Dendritic cell treated with granulocyte-macrophage colony-stimulating factor and Interleukin-4, amounts not matched to agents 40 ng/mL and 50 ng/mL, for 4 days (primary cell): ENCODE measurements around the gene TSFM.

Experiments used
- H3K27ac Mint-ChIP-seq: one replicate; pipeline ENCODE4 v1.8.0; 2022; ENCODE audit warnings: mild to moderate bottlenecking, mixed read lengths
- H3K27me3 Mint-ChIP-seq: one replicate; pipeline ENCODE4 v1.8.0; 2022; ENCODE audit warnings: mild to moderate bottlenecking, mixed read lengths
- H3K36me3 Mint-ChIP-seq: one replicate; pipeline ENCODE4 v1.8.0; 2022; ENCODE audit warnings: low read depth, mixed read lengths
- H3K4me1 Mint-ChIP-seq: one replicate; pipeline ENCODE4 v1.8.0; 2022; ENCODE audit warnings: low read depth, mixed read lengths
- H3K4me3 Mint-ChIP-seq: one replicate; pipeline ENCODE4 v1.8.0; 2022; ENCODE audit warnings: mild to moderate bottlenecking, moderate library complexity, mixed read lengths
- H3K9me3 Mint-ChIP-seq: one replicate; pipeline ENCODE4 v1.8.0; 2022; ENCODE audit warnings: mixed read lengths
- intact Hi-C: fragments of 100-400 bp; cut with micrococcal nuclease; formaldehyde crosslinking; loops from one replicate; pipeline ENCODE4 v1.15.0; 2022

Gene TSFM

GRCh38 chr12:57782608-57783465 is at the start of gene TSFM:
TSS of gene TSFM (plus strand) at chr12:57782787. CDS start at chr12:57782802, 15 bp downstream.
- Mint-ChIP-seq H3K27ac (peak within 1 kb of the TSS; percentile 93), H3K4me3 (peak within 1 kb of the TSS; percentile 96), H3K4me1 (peaks cover 61% of the 10 kb centered on the region), H3K9me3 (no peaks in the 10 kb centered on the region), H3K36me3 (peaks cover 64% of the 10 kb centered on the region), H3K27me3 (no peaks in the 10 kb centered on the region)
- intact Hi-C loops: no loop called here

- Mint-ChIP-seq H3K9me3 (no peaks in the 10 kb centered on the region), H3K36me3 (peaks cover 77% of the 10 kb centered on the region), H3K27me3 (no peaks in the 10 kb centered on the region), H3K4me1 (peaks cover under 1% of the 10 kb centered on the region), H3K27ac (no peak overlapping the region), H3K4me3 (no peak overlapping the region)
- intact Hi-C loops: no loop called here
These were observed 48.7 kb upstream of the TSFM start for GRCh38 chr12:57733928-57734327.

- H3K27ac Mint-ChIP-seq: no peak overlapping the region
- H3K4me3 Mint-ChIP-seq: no peak overlapping the region
- peaks cover 7% of the 10 kb centered on the region for H3K4me1 Mint-ChIP-seq
- no peaks in the 10 kb centered on the region for H3K9me3 Mint-ChIP-seq
- intact Hi-C loops: no loop called here
- H3K27me3 Mint-ChIP-seq: no peaks in the 10 kb centered on the region
- H3K36me3 Mint-ChIP-seq: peaks cover 71% of the 10 kb centered on the region
These were observed 48.0 kb upstream of the TSFM start for GRCh38 chr12:57734591-57734990.

- H3K4me3 Mint-ChIP-seq: no peak overlapping the region
- no peak overlapping the region for H3K27ac Mint-ChIP-seq
- no peaks in the 10 kb centered on the region for H3K9me3 Mint-ChIP-seq
- peaks cover 68% of the 10 kb centered on the region for H3K36me3 Mint-ChIP-seq
- peaks cover 12% of the 10 kb centered on the region for H3K4me1 Mint-ChIP-seq
- H3K27me3 Mint-ChIP-seq: no peaks in the 10 kb centered on the region
- intact Hi-C loops: no loop called here
These were observed 47.3 kb upstream of the TSFM start for GRCh38 chr12:57735198-57735855.

- intact Hi-C loops: no loop called here
- Mint-ChIP-seq H3K27me3 (no peaks in the 10 kb centered on the region), H3K36me3 (peaks cover 60% of the 10 kb centered on the region), H3K9me3 (no peaks in the 10 kb centered on the region), H3K4me1 (peaks cover 20% of the 10 kb centered on the region), H3K4me3 (no peak overlapping the region), H3K27ac (no peak overlapping the region)
These were observed 46.4 kb upstream of the TSFM start for GRCh38 chr12:57735952-57736740.

GRCh38 chr12:57736741-57737466 is 45.7 kb upstream of the TSFM start:
- Mint-ChIP-seq H3K27ac (no peak overlapping the region), H3K4me3 (no peak overlapping the region)
- intact Hi-C loops: no loop called here

GRCh38 chr12:57737467-57738460 is 44.8 kb upstream of the TSFM start:
- no peak overlapping the region for H3K27ac Mint-ChIP-seq
- no peak overlapping the region for H3K4me3 Mint-ChIP-seq
- H3K4me1 Mint-ChIP-seq: peaks cover 35% of the 10 kb centered on the region
- H3K9me3 Mint-ChIP-seq: no peaks in the 10 kb centered on the region
- H3K27me3 Mint-ChIP-seq: no peaks in the 10 kb centered on the region
- peaks cover 44% of the 10 kb centered on the region for H3K36me3 Mint-ChIP-seq
- intact Hi-C loops: no loop called here

More at GRCh38 chr12:57736741-57737466, 45.7 kb upstream of the TSFM start:
- no peaks in the 10 kb centered on the region for H3K27me3 Mint-ChIP-seq
- peaks cover 52% of the 10 kb centered on the region for H3K36me3 Mint-ChIP-seq
- H3K9me3 Mint-ChIP-seq: no peaks in the 10 kb centered on the region
- H3K4me1 Mint-ChIP-seq: peaks cover 28% of the 10 kb centered on the region

- no peaks in the 10 kb centered on the region for H3K9me3 Mint-ChIP-seq
- no peak within 1 kb of the TSS for H3K27ac Mint-ChIP-seq
- H3K36me3 Mint-ChIP-seq: peaks cover 34% of the 10 kb centered on the region
- no peaks in the 10 kb centered on the region for H3K27me3 Mint-ChIP-seq
- intact Hi-C loops: no loop called here
- peaks cover 35% of the 10 kb centered on the region for H3K4me1 Mint-ChIP-seq
- H3K4me3 Mint-ChIP-seq: no peak within 1 kb of the TSS
These were observed 43.8 kb upstream of the TSFM start, which contains the start of gene AGAP2 for GRCh38 chr12:57738661-57739237. TSS of gene AGAP2 (minus strand) at chr12:57738742. CDS start at chr12:57738246, 496 bp downstream.

- Mint-ChIP-seq H3K36me3 (peaks cover 27% of the 10 kb centered on the region), H3K27ac (no peak overlapping the region), H3K4me1 (peaks cover 41% of the 10 kb centered on the region), H3K4me3 (no peak overlapping the region), H3K9me3 (no peaks in the 10 kb centered on the region), H3K27me3 (no peaks in the 10 kb centered on the region)
- intact Hi-C loops: no loop called here
These were observed 43.2 kb upstream of the TSFM start for GRCh38 chr12:57739387-57739786.

GRCh38 chr12:57739914-57740538 is 42.6 kb upstream of the TSFM start:
- peaks cover 43% of the 10 kb centered on the region for H3K4me1 Mint-ChIP-seq
- H3K9me3 Mint-ChIP-seq: no peaks in the 10 kb centered on the region
- intact Hi-C loops: loop anchor here (5.0 kb wide), 1 partner anchor 158 kb away; no protein-coding TSS in a partner anchor
- no peaks in the 10 kb centered on the region for H3K27me3 Mint-ChIP-seq
- peaks cover 24% of the 10 kb centered on the region for H3K36me3 Mint-ChIP-seq
- peak overlapping the region; percentile 10 for H3K4me3 Mint-ChIP-seq
- H3K27ac Mint-ChIP-seq: no peak overlapping the region

GRCh38 chr12:57740656-57741412 is 41.8 kb upstream of the TSFM start:
- intact Hi-C loops: loop anchor here (5.0 kb wide), 1 partner anchor 159 kb away; no protein-coding TSS in a partner anchor
- peaks cover 49% of the 10 kb centered on the region for H3K4me1 Mint-ChIP-seq

More at GRCh38 chr12:57740656-57741412, 41.8 kb upstream of the TSFM start:
- H3K27me3 Mint-ChIP-seq: no peaks in the 10 kb centered on the region
- peak overlapping the region; percentile 85 for H3K4me3 Mint-ChIP-seq
- H3K9me3 Mint-ChIP-seq: no peaks in the 10 kb centered on the region
- peaks cover 25% of the 10 kb centered on the region for H3K36me3 Mint-ChIP-seq
- H3K27ac Mint-ChIP-seq: peak overlapping the region; percentile 84
